OCI-LY1 (cell line): ENCODE data around the gene NDUFA3.

Experiments used
- H2AFZ ChIP-seq: fragments of 200-600 bp; sonication (generic), shearing (Covaris generic); 2 replicates; pipeline ENCODE4 v1.6.0; 2014; ENCODE audit warnings: antibody characterized with exemption, mild to moderate bottlenecking, low read length
- H3F3A ChIP-seq: fragments of 200-600 bp; sonication (generic), shearing (Covaris generic); 2 replicates; pipeline ENCODE4 v1.6.0; 2014; ENCODE audit warnings: mild to moderate bottlenecking, antibody characterized with exemption, low read length, moderate library complexity; ENCODE audit not compliant: insufficient read depth
- H3K27ac ChIP-seq: fragments of 200-600 bp; sonication (generic); 2 replicates; pipeline ENCODE4 v1.5.1; 2014; ENCODE audit warnings: low read length, mixed run types, mild to moderate bottlenecking, low read depth; ENCODE audit not compliant: poor library complexity, severe bottlenecking
- H3K27me3 ChIP-seq: fragments of 200-600 bp; sonication (generic); 2 replicates; pipeline ENCODE4 v1.6.0; 2014; ENCODE audit warnings: antibody characterized with exemption, mild to moderate bottlenecking, low read length, moderate library complexity; ENCODE audit not compliant: insufficient read depth
- H3K36me3 ChIP-seq: fragments of 200-600 bp; sonication (generic); 2 replicates; pipeline ENCODE4 v1.6.1; 2014; ENCODE audit warnings: mild to moderate bottlenecking, antibody characterized with exemption, low read length, moderate library complexity, mixed read lengths; ENCODE audit not compliant: insufficient read depth
- H3K4me1 ChIP-seq: fragments of 200-600 bp; sonication (generic); 2 replicates; pipeline ENCODE4 v1.5.1; 2014; ENCODE audit warnings: mild to moderate bottlenecking, low read length, moderate library complexity; ENCODE audit not compliant: insufficient read depth, severe bottlenecking
- H3K4me2 ChIP-seq: fragments of 200-600 bp; sonication (generic), shearing (Covaris generic); 2 replicates; pipeline ENCODE4 v1.6.1; 2014; ENCODE audit warnings: low read length
- H3K4me3 ChIP-seq: fragments of 200-600 bp; sonication (generic); 2 replicates; pipeline ENCODE4 v1.5.1; 2014; ENCODE audit warnings: low read length, low read depth, mild to moderate bottlenecking, mixed read lengths; ENCODE audit not compliant: poor library complexity, severe bottlenecking
- H3K79me2 ChIP-seq: fragments of 200-600 bp; shearing (Covaris generic); 2 replicates; pipeline ENCODE4 v1.6.1; 2016; ENCODE audit warnings: mixed run types, low read length, mixed read lengths; ENCODE audit not compliant: insufficient read depth
- H3K9ac ChIP-seq: fragments of 200-600 bp; sonication (generic), shearing (Covaris generic); 2 replicates; pipeline ENCODE4 v1.6.1; 2014; ENCODE audit warnings: mild to moderate bottlenecking, low read length, mixed read lengths
- H3K9me2 ChIP-seq: fragments of 200-600 bp; sonication (generic), shearing (Covaris generic); 2 replicates; pipeline ENCODE4 v1.6.1; 2014; ENCODE audit warnings: low read depth, mild to moderate bottlenecking, low read length, mixed read lengths
- H3K9me3 ChIP-seq: fragments of 200-600 bp; shearing (Covaris generic); 2 replicates; pipeline ENCODE4 v1.6.1; 2014; ENCODE audit warnings: low read length, mixed read lengths
- H4K20me1 ChIP-seq: fragments of 200-600 bp; sonication (generic), shearing (Covaris generic); 2 replicates; pipeline ENCODE4 v1.6.0; 2016; ENCODE audit warnings: mild to moderate bottlenecking, low read length; ENCODE audit not compliant: insufficient read depth
- EZH2 ChIP-seq: fragments of 200-600 bp; sonication (generic), shearing (Covaris generic); IDR thresholded peaks from 2 replicates; pipeline ENCODE4 v1.8.0; 2017; ENCODE audit warnings: borderline replicate concordance, mixed run types, mild to moderate bottlenecking, antibody characterized with exemption, low read length, moderate library complexity, mixed read lengths
- TF ChIP-seq, protein P1 (sequence below): fragments of 200-600 bp; sonication (generic), shearing (Covaris generic); IDR thresholded peaks from 2 replicates; pipeline ENCODE4 v1.5.1; 2017; ENCODE audit warnings: mild to moderate bottlenecking, antibody characterized with exemption, low read length, moderate library complexity, mixed read lengths

The NDUFA3 gene

DNA sequence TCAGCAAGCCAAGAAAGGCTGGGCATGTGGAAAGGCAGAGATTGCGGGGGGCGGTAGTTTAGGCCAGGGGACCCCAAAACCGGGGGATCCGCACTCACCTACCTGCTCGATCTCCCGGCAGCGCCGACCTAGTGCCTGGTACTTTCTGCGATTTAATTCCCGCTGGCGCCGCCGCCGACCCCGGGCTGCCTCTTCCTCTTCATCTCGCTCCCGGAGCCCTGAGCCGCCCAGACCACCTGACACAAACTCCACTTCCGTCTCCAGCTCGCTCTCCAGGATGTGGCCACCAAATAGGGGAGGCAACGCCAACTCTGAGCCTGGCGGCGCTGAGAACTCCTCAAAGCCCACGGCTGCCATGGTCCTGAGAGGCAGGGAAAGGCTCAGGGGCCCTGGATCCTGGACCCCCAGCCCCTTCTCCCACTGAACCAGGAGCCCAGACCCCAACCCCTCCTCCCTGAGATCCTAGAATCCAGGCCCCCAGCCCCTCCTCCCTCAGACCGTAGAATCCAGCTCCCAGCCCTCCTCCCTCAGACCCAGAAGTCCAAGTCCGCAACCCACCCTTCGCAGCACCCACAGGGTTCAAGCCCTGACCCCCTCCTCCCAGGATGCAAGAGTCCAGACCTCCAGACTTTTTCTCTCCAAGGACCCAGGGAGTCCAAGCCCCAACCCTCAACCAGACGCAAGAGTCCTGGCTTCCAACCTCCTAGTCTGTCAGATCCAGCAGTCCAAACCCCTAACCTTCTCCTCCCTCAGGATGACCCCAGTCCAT is 11.9 kb downstream of the NDUFA3 start:
- H3K27ac ChIP-seq: peak overlapping the region; percentile 69
- no peaks in the 10 kb centered on the region for H4K20me1 ChIP-seq
- H3K4me3 ChIP-seq: peak overlapping the region; percentile 87
- H3K27me3 ChIP-seq: no peaks in the 10 kb centered on the region
- H3K9ac ChIP-seq: peak overlapping the region; percentile 77
- H3F3A ChIP-seq: no peaks in the 10 kb centered on the region
- no peaks in the 10 kb centered on the region for H3K9me2 ChIP-seq
- no peaks in the 10 kb centered on the region for H3K9me3 ChIP-seq
- H3K4me1 ChIP-seq: peaks cover 20% of the 10 kb centered on the region
- H3K36me3 ChIP-seq: peaks cover 29% of the 10 kb centered on the region
- H3K4me2 ChIP-seq: peak overlapping the region; percentile 86
- TF ChIP-seq, protein P1, sequence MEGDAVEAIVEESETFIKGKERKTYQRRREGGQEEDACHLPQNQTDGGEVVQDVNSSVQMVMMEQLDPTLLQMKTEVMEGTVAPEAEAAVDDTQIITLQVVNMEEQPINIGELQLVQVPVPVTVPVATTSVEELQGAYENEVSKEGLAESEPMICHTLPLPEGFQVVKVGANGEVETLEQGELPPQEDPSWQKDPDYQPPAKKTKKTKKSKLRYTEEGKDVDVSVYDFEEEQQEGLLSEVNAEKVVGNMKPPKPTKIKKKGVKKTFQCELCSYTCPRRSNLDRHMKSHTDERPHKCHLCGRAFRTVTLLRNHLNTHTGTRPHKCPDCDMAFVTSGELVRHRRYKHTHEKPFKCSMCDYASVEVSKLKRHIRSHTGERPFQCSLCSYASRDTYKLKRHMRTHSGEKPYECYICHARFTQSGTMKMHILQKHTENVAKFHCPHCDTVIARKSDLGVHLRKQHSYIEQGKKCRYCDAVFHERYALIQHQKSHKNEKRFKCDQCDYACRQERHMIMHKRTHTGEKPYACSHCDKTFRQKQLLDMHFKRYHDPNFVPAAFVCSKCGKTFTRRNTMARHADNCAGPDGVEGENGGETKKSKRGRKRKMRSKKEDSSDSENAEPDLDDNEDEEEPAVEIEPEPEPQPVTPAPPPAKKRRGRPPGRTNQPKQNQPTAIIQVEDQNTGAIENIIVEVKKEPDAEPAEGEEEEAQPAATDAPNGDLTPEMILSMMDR: no peak
- TF ChIP-seq EZH2: no peak
- H3K79me2 ChIP-seq: peaks cover 11% of the 10 kb centered on the region
- no peak overlapping the region for H2AFZ ChIP-seq

DNA sequence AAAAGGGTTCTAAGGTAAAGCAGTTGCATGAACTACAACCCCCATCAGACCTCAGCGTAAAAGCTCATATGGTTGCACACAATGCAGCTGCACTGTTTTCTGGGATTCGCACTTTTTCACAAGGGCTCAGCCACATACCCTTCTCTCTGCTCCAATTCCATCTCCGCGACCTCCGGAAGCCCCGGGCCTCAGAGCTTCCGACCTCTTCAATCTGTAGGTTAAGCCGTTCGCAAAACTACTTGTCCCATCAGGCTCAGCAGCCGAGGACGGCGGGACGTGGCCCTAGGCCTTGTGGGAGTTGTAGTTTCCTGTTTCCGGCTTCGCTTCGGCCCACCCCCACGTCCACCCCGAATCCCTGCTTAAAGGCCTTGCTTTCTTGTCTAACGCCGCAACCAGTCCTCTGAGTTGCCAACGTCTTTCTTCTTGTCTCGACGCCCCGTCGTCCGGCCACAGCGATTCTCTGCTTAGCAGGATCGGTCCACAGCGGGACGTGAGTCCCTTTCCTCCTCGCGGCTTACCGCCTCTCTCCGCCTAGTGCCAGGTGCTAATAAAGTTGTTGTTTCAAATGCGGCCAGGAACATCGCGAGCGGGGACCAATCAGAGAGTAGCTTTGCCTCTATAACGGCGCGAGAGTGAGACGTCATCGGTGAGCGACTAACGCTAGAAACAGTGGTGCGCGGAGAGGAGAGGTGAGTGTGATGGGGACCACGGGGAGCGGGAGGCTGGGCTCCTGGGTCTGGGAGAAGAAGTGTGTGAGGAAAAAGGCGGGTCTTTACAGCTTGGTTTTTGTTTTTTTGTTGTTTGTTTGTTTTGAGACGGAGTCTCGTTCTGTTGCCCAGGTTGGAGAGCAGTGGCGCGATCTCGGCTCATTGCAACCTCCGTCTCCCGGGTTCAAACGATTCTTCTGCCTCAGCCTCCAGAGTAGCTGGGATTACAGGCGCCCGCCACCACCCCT is 12.7 kb downstream of the NDUFA3 start, which contains the start of the genes PRPF31 and TFPT:
Gene PRPF31 (plus strand): TSS at position 646 of the 955 bp plus-strand sequence. CDS start 2,525 bp downstream, outside the sequence.
Gene TFPT (minus strand): TSS at position 549 of the 955 bp plus-strand sequence. CDS start 388 bp downstream, at position 161.
- no peaks in the 10 kb centered on the region for H4K20me1 ChIP-seq
- no peaks in the 10 kb centered on the region for H3K9me2 ChIP-seq
- peaks cover 29% of the 10 kb centered on the region for H3K36me3 ChIP-seq
- peak within 1 kb of the TSS; percentile 77 for H3K9ac ChIP-seq
- peaks cover 20% of the 10 kb centered on the region for H3K4me1 ChIP-seq
- TF ChIP-seq EZH2: no peak
- TF ChIP-seq, protein P1: no peak
- H3K9me3 ChIP-seq: no peaks in the 10 kb centered on the region
- peaks cover 11% of the 10 kb centered on the region for H3K79me2 ChIP-seq
- H2AFZ ChIP-seq: no peak within 1 kb of the TSS
- H3K27ac ChIP-seq: peak within 1 kb of the TSS; percentile 69
- peak within 1 kb of the TSS; percentile 87 for H3K4me3 ChIP-seq
- H3F3A ChIP-seq: no peaks in the 10 kb centered on the region
- H3K4me2 ChIP-seq: peak within 1 kb of the TSS; percentile 86
- H3K27me3 ChIP-seq: no peaks in the 10 kb centered on the region

DNA sequence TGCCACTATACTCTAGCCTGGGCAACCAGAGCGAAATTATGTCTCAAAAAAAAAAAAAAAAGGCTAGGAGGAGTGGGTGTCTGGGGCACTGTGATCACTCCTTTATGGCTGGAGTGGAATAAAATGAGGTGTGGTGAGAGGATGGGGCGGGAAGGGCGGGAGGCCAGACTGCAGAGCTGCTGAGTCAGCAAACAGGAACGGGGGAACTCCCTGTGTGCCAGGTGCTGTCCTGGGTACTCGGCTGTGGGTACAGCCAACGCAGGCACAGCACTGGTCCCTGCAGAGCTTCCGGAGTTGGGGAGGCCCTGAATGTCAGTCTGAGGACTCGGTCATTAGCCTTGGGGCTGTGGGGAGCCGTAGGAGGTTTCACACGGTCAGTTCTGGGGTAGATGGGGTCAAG is 18.6 kb downstream of the NDUFA3 start:
- Histone ChIP-seq H3K36me3 (peaks cover 75% of the 10 kb centered on the region), H3K9ac (no peak overlapping the region), H2AFZ (no peak overlapping the region), H3K4me1 (peaks cover 9% of the 10 kb centered on the region), H4K20me1 (no peaks in the 10 kb centered on the region), H3K4me2 (no peak overlapping the region), H3K79me2 (peaks cover 7% of the 10 kb centered on the region), H3K27me3 (no peaks in the 10 kb centered on the region), H3K27ac (no peak overlapping the region), H3F3A (no peaks in the 10 kb centered on the region), H3K9me3 (no peaks in the 10 kb centered on the region), H3K9me2 (no peaks in the 10 kb centered on the region), H3K4me3 (no peak overlapping the region)
- TF ChIP-seq, protein P1: no peak
- TF ChIP-seq EZH2: no peak
